ENCODE results near the gene NAT9.

Gene NAT9

GRCh38 chr17:74779948-74780400 is 3.8 kb upstream of the NAT9 start:
- peak; percentile 98 for DNase-seq (ENCODE audit: low read depth)

- DNase-seq (ENCODE audit: low read depth): no peak
These were observed 3.4 kb upstream of the NAT9 start for GRCh38 chr17:74779501-74779900.

- no peak for DNase-seq (ENCODE audit: low read depth)
These were observed 2.8 kb upstream of the NAT9 start for GRCh38 chr17:74778960-74779359.

GRCh38 chr17:74777901-74778515 is 1.9 kb upstream of the NAT9 start:
- no peak for DNase-seq (ENCODE audit: low read depth)

GRCh38 chr17:74776990-74777389 is 845 bp upstream of the NAT9 start:
- DNase-seq (ENCODE audit: low read depth): no peak

GRCh38 chr17:74775409-74776043 is 619 bp downstream of the NAT9 start:
- DNase-seq (ENCODE audit: low read depth): no peak

GRCh38 chr17:74773871-74774286 is 2.3 kb downstream of the NAT9 start:
- DNase-seq (ENCODE audit: low read depth): no peak

GRCh38 chr17:74773414-74773813 is 2.7 kb downstream of the NAT9 start:
- no peak for DNase-seq (ENCODE audit: low read depth)

GRCh38 chr17:74772053-74772452 is 4.1 kb downstream of the NAT9 start:
- no peak for DNase-seq (ENCODE audit: low read depth)

GRCh38 chr17:74771319-74771914 is 4.7 kb downstream of the NAT9 start:
- DNase-seq (ENCODE audit: low read depth): no peak

- DNase-seq (ENCODE audit: low read depth): no peak
These were observed 5.4 kb downstream of the NAT9 start for GRCh38 chr17:74770498-74771318.

GRCh38 chr17:74769856-74770497 is 6.2 kb downstream of the NAT9 start:
- DNase-seq (ENCODE audit: low read depth): no peak

GRCh38 chr17:74769266-74769855 is 6.8 kb downstream of the NAT9 start:
- DNase-seq (ENCODE audit: low read depth): no peak

GRCh38 chr17:74768763-74769114 is 7.4 kb downstream of the NAT9 start:
- no peak for DNase-seq (ENCODE audit: low read depth)

- no peak for DNase-seq (ENCODE audit: low read depth)
These were observed 7.9 kb downstream of the NAT9 start for GRCh38 chr17:74768069-74768762.

- DNase-seq (ENCODE audit: low read depth): no peak
These were observed 9.0 kb downstream of the NAT9 start for GRCh38 chr17:74767111-74767516.

GRCh38 chr17:74766413-74766812 is 9.7 kb downstream of the NAT9 start:
- DNase-seq (ENCODE audit: low read depth): no peak

GRCh38 chr17:74764751-74765286 is 11.3 kb downstream of the NAT9 start:
- no peak for DNase-seq (ENCODE audit: low read depth)

- DNase-seq (ENCODE audit: low read depth): no peak
These were observed 12.4 kb downstream of the NAT9 start for GRCh38 chr17:74763565-74764387.

GRCh38 chr17:74761931-74762330 is 14.2 kb downstream of the NAT9 start:
- no peak for DNase-seq (ENCODE audit: low read depth)
